Muscle layer of colon (tissue), 2 donors: ENCODE data around the gene NOD2.

ENCODE experiments used
- H3K27ac ChIP-seq: one replicate; pipeline ENCODE4 v1.7.0; 2013; ENCODE audit warnings: low read depth, mild to moderate bottlenecking, low read length, moderate library complexity
- H3K27me3 ChIP-seq, 2 donors: one replicate each; pipeline ENCODE4 v1.7.0; 2013; ENCODE audit warnings: low read length in 2 of 2, mild to moderate bottlenecking in 2 of 2; ENCODE audit not compliant: insufficient read depth in 2 of 2, control insufficient read depth in 1 of 2
- H3K36me3 ChIP-seq: one replicate; pipeline ENCODE4 v1.7.0; 2013; ENCODE audit warnings: mild to moderate bottlenecking, low read length; ENCODE audit not compliant: insufficient read depth
- H3K4me1 ChIP-seq: one replicate; pipeline ENCODE4 v1.7.0; 2013; ENCODE audit warnings: mild to moderate bottlenecking, low read length; ENCODE audit not compliant: insufficient read depth
- H3K4me3 ChIP-seq, 2 donors: one replicate each; pipeline ENCODE4 v1.7.0; 2013; ENCODE audit warnings: low read length in 2 of 2, low read depth in 1 of 2, mild to moderate bottlenecking in 1 of 2, moderate library complexity in 1 of 2
- H3K9ac ChIP-seq: one replicate; pipeline ENCODE4 v1.7.0; 2013; ENCODE audit warnings: low read length
- H3K9me3 ChIP-seq: one replicate; pipeline ENCODE4 v1.7.0; 2013; ENCODE audit warnings: mild to moderate bottlenecking, low read length
- donor health status: abdominal sarcoma.
- donor health status: Adenocarcinoma of cecum.

Gene NOD2

DNA sequence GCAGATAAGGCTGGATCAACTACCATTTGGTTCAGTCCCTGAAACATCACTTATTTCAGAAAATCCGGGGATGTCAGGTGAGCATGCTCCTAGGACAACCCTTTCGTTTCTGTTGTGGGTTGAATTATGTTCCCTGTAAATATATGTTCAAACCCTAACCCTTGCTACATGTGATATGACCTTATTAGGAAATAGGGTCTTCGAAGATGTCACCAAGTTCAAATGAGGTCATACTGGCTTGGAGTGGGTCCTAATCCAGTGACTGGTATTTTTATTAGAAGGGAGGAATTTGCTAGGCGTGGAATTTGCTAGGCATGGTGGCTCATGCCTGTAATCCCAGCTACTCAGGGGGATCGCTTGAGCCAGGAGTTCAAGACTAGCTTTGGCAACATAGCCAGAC is 33.6 kb upstream of the NOD2 start:
- H3K4me1 ChIP-seq: peaks cover 2% of the 10 kb centered on the region
- no peaks in the 10 kb centered on the region for H3K36me3 ChIP-seq
- H3K27me3 ChIP-seq: no peaks in the 10 kb centered on the region

GRCh38 chr16:50662306-50662940 is 31.0 kb upstream of the NOD2 start:
- Histone ChIP-seq H3K9me3 (no peaks in the 10 kb centered on the region), H3K4me1 (peaks cover 5% of the 10 kb centered on the region), H3K27ac (no peak overlapping the region), H3K4me3 (no peak overlapping the region), H3K27me3 (no peaks in the 10 kb centered on the region), H3K9ac (no peak overlapping the region), H3K36me3 (no peaks in the 10 kb centered on the region)

More for the DNA sequence above, 33.6 kb upstream of the NOD2 start:
- no peak overlapping the region for H3K4me3 ChIP-seq
- H3K27ac ChIP-seq: no peak overlapping the region
- no peaks in the 10 kb centered on the region for H3K9me3 ChIP-seq
- H3K9ac ChIP-seq: no peak overlapping the region

DNA sequence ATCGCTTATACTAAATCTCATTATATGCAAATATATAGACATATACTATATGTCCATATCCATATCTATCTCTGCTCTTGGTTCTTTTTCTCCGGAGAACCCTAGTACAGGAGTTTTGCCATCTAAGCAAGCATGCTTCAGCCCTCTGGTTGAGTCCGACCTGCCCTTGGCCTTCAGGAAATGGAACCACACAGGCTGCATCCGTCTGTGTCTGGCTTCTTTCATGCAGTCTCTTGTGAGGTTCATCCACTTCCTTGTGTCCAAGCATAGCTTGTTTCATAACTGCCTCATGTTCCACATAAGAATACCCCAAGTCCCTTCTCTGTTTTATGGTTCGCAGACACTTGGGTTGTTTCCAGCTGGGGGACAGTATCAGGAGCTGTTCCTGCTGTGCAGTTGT is 29.1 kb upstream of the NOD2 start:
- Histone ChIP-seq H3K9ac (no peak overlapping the region), H3K36me3 (no peaks in the 10 kb centered on the region), H3K4me3 (no peak overlapping the region), H3K27me3 (no peaks in the 10 kb centered on the region), H3K27ac (no peak overlapping the region), H3K4me1 (peaks cover 5% of the 10 kb centered on the region), H3K9me3 (no peaks in the 10 kb centered on the region)

DNA sequence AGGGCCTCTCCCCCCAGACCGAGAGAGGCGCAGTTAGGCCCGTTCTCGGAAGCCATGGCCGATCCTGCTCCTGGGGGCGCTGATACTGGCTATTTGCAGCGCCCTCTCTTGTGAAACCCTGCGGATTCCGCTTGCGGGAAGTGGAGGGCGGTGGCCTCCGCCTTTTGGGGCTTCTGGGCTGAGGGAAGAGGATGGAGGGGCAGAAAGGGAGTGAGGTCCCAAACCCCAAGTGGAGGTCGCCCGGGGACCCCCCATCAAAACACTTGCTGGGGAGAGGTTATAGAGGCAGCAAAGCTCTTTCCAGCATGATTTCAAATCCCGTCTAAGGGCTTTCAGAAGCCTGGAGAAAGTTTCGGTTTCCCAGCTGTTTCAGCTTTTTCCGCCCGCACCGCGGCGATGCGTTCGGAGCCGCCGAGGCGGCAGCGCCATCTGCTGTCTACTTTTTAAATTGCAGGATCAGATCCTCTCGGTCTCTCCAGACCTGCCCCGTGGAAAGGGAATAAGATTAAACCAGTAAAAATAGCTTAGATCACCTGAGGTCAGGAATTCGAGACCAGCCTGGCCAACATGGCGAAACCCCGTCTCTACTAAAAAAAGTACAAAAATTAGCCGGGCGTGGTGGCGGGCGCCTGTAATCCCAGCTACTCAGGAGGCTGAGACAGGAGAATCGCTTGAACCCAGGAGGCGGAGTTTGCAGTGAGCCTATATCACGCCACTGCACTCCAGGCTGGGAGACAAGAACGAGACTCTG is 28.1 kb upstream of the NOD2 start:
- H3K27me3 ChIP-seq: no peaks in the 10 kb centered on the region
- no peaks in the 10 kb centered on the region for H3K36me3 ChIP-seq
- peak overlapping the region; percentile 30 for H3K9ac ChIP-seq
- peak overlapping the region; percentile 53 to 76 for H3K4me3 ChIP-seq
- H3K27ac ChIP-seq: peak overlapping the region; percentile 30
- H3K4me1 ChIP-seq: peaks cover 5% of the 10 kb centered on the region
- H3K9me3 ChIP-seq: no peaks in the 10 kb centered on the region

- Histone ChIP-seq H3K4me3 (no peak overlapping the region), H3K4me1 (peaks cover 5% of the 10 kb centered on the region), H3K9ac (no peak overlapping the region), H3K27ac (no peak overlapping the region), H3K27me3 (no peaks in the 10 kb centered on the region), H3K9me3 (peaks cover 5% of the 10 kb centered on the region), H3K36me3 (no peaks in the 10 kb centered on the region)
These were observed 26.5 kb upstream of the NOD2 start for GRCh38 chr16:50666658-50667496.

GRCh38 chr16:50667497-50668367 is 25.7 kb upstream of the NOD2 start:
- Histone ChIP-seq H3K36me3 (no peaks in the 10 kb centered on the region), H3K27me3 (peaks cover 2 to 3% of the 10 kb centered on the region in 2 donors), H3K9ac (no peak overlapping the region), H3K4me1 (peaks cover 5% of the 10 kb centered on the region), H3K27ac (no peak overlapping the region), H3K4me3 (no peak overlapping the region), H3K9me3 (peaks cover 14% of the 10 kb centered on the region)

GRCh38 chr16:50668368-50669008 is 24.9 kb upstream of the NOD2 start:
- peaks cover 3 to 11% of the 10 kb centered on the region in 2 donors for H3K27me3 ChIP-seq
- H3K27ac ChIP-seq: no peak overlapping the region
- no peaks in the 10 kb centered on the region for H3K36me3 ChIP-seq
- no peak overlapping the region for H3K4me3 ChIP-seq
- H3K9ac ChIP-seq: no peak overlapping the region
- peaks cover 14% of the 10 kb centered on the region for H3K9me3 ChIP-seq
- peaks cover 5% of the 10 kb centered on the region for H3K4me1 ChIP-seq

- no peaks in the 10 kb centered on the region for H3K36me3 ChIP-seq
- H3K9me3 ChIP-seq: peaks cover 14% of the 10 kb centered on the region
- H3K4me1 ChIP-seq: peaks cover 4% of the 10 kb centered on the region
- H3K27ac ChIP-seq: no peak overlapping the region
- peaks cover 3 to 15% of the 10 kb centered on the region in 2 donors for H3K27me3 ChIP-seq
- no peak overlapping the region for H3K9ac ChIP-seq
- H3K4me3 ChIP-seq: no peak overlapping the region
These were observed 23.7 kb upstream of the NOD2 start for GRCh38 chr16:50669741-50670140.

GRCh38 chr16:50670476-50670875 is 22.9 kb upstream of the NOD2 start:
- Histone ChIP-seq H3K27ac (no peak overlapping the region), H3K9ac (no peak overlapping the region), H3K9me3 (peaks cover 14% of the 10 kb centered on the region), H3K27me3 (peaks cover 3 to 15% of the 10 kb centered on the region in 2 donors), H3K4me3 (no peak overlapping the region), H3K36me3 (no peaks in the 10 kb centered on the region), H3K4me1 (no peaks in the 10 kb centered on the region)

DNA sequence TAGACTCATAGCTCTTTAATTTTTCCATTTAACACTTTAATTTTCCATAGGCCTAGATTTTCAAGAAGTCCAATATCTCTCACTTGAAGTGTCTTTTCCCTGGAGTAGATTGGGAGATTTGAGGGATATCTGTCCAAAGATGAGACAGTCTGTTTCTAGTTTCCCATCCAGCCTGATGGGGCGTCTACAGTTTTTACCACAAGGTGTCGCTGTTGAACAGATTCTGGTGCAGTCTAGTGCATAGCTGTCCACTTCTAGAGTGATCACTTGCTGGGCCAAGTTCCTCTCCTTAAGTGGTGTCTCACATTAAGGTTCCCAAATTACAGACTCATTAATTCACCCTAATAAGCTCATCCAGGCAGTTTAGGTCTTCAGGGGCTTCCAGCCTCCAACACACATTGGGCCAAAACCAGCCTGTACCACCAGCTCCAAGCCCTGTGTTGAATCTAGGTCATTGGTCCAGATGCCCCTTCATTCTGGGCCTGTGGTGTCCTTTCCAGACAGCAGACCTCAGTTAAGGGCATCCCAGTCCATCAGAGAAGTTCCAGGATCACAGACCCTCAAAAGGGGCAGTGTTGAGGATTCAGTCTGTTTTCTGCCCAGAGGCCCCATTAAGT is 21.7 kb upstream of the NOD2 start:
- H3K4me3 ChIP-seq: no peak overlapping the region
- H3K36me3 ChIP-seq: no peaks in the 10 kb centered on the region

More for the DNA sequence above, 21.7 kb upstream of the NOD2 start:
- H3K4me1 ChIP-seq: no peaks in the 10 kb centered on the region
- no peak overlapping the region for H3K27ac ChIP-seq
- peaks cover 14% of the 10 kb centered on the region for H3K9me3 ChIP-seq
- no peak overlapping the region for H3K9ac ChIP-seq
- peaks cover 3 to 15% of the 10 kb centered on the region in 2 donors for H3K27me3 ChIP-seq
